ENCODE measurements around the gene PRND. TPM values are rescaled to one million over a fixed set of nuclear protein-coding genes. Genes with fewer than 3 reads are reported as not detected.

Gene PRND
- total RNA-seq, 1 donor from 2014 or later: not detected

- H3K9me3 ChIP-seq (replicated peaks): no peaks in the 10 kb centered on the region
- H3K36me3 ChIP-seq: no peaks in the 10 kb centered on the region
- DNase-seq: no peak
- no peaks in the 10 kb centered on the region for H3K27me3 ChIP-seq (ENCODE audit: low read depth)
- H3K4me1 ChIP-seq: peaks cover 73% of the 10 kb centered on the region
- peak overlapping the region; percentile 93 for H3K4me3 ChIP-seq
- peak overlapping the region; percentile 97 for H3K27ac ChIP-seq (replicated peaks)
- intact Hi-C loops (cut with micrococcal nuclease): no loop called here
- no peak for TF ChIP-seq CTCF (IDR thresholded peaks at IDR 0.05; ENCODE audit: borderline replicate concordance)
These were observed 35.8 kb upstream of the PRND start for GRCh38 chr20:4685923-4686221.

- no peaks in the 10 kb centered on the region for H3K9me3 ChIP-seq (replicated peaks)
- no peaks in the 10 kb centered on the region for H3K27me3 ChIP-seq (ENCODE audit: low read depth)
- no peak for DNase-seq
- peaks cover 4% of the 10 kb centered on the region for H3K36me3 ChIP-seq
- intact Hi-C loops (cut with micrococcal nuclease): no loop called here
- peaks cover 73% of the 10 kb centered on the region for H3K4me1 ChIP-seq
- peak overlapping the region; percentile 93 for H3K4me3 ChIP-seq
- peak overlapping the region; percentile 97 for H3K27ac ChIP-seq (replicated peaks)
- TF ChIP-seq CTCF (IDR thresholded peaks at IDR 0.05; ENCODE audit: borderline replicate concordance): no peak
These were observed 33.4 kb upstream of the PRND start for GRCh38 chr20:4688305-4688704.

- peak overlapping the region; percentile 93 for H3K4me3 ChIP-seq
- peak overlapping the region; percentile 97 for H3K27ac ChIP-seq (replicated peaks)
- no peaks in the 10 kb centered on the region for H3K27me3 ChIP-seq (ENCODE audit: low read depth)
- no peak for TF ChIP-seq CTCF (IDR thresholded peaks at IDR 0.05; ENCODE audit: borderline replicate concordance)
- peaks cover 6% of the 10 kb centered on the region for H3K36me3 ChIP-seq
- intact Hi-C loops (cut with micrococcal nuclease): no loop called here
- no peaks in the 10 kb centered on the region for H3K9me3 ChIP-seq (replicated peaks)
- DNase-seq: no peak
- H3K4me1 ChIP-seq: peaks cover 73% of the 10 kb centered on the region
These were observed 32.5 kb upstream of the PRND start for GRCh38 chr20:4689220-4689619.

- no peak overlapping the region for H3K27ac ChIP-seq (replicated peaks)
- H3K36me3 ChIP-seq: peaks cover 6% of the 10 kb centered on the region
- intact Hi-C loops (cut with micrococcal nuclease): no loop called here
- DNase-seq: no peak
- no peak for TF ChIP-seq CTCF (IDR thresholded peaks at IDR 0.05; ENCODE audit: borderline replicate concordance)
- H3K27me3 ChIP-seq (ENCODE audit: low read depth): no peaks in the 10 kb centered on the region
- H3K4me1 ChIP-seq: peaks cover 62% of the 10 kb centered on the region
- H3K4me3 ChIP-seq: no peak overlapping the region
- H3K9me3 ChIP-seq (replicated peaks): no peaks in the 10 kb centered on the region
These were observed 30.0 kb upstream of the PRND start for GRCh38 chr20:4691753-4692152.

GRCh38 chr20:4694076-4694475 is 27.6 kb upstream of the PRND start:
- no peaks in the 10 kb centered on the region for H3K9me3 ChIP-seq (replicated peaks)
- no peaks in the 10 kb centered on the region for H3K27me3 ChIP-seq (ENCODE audit: low read depth)
- no peak for TF ChIP-seq CTCF (IDR thresholded peaks at IDR 0.05; ENCODE audit: borderline replicate concordance)
- peaks cover 55% of the 10 kb centered on the region for H3K4me1 ChIP-seq
- intact Hi-C loops (cut with micrococcal nuclease): no loop called here
- H3K27ac ChIP-seq (replicated peaks): no peak overlapping the region
- no peak for DNase-seq
- H3K4me3 ChIP-seq: no peak overlapping the region
- H3K36me3 ChIP-seq: peaks cover 9% of the 10 kb centered on the region
